GM10248 (cell line): ENCODE measurements around the gene C16orf95.

Experiments used
- CTCF ChIA-PET: fragments of 300-600 bp; sonication (Branson Sonifier 250); formaldehyde crosslinking; extraction: SDS; loops from one replicate; lab custom pipeline; 2021; ENCODE audit warnings: antibody characterized with exemption; lab: Yijun Ruan, JAX
- POLR2A ChIA-PET: fragments of 350-650 bp; sonication (Branson Sonifier 250); formaldehyde crosslinking; extraction: SDS; loops from one replicate; lab custom pipeline; 2020; ENCODE audit warnings: antibody characterized with exemption; lab: Yijun Ruan, JAX
- DNase-seq: peaks from one replicate; pipeline ENCODE4 v3.0.0; 2012; ENCODE audit errors: extremely low spot score
- CTCF ChIP-seq: IDR thresholded peaks from 2 replicates; pipeline ENCODE4 v1.5.1; 2012; ENCODE audit warnings: mild to moderate bottlenecking, low read depth; ENCODE audit errors: extremely low read depth, missing control alignments, control extremely low read depth

C16orf95 gene

GRCh38 chr16:87347932-87348615, 30.9 kb upstream of the C16orf95 start:
- TF ChIP-seq CTCF, result no peak
- DNase-seq, result no peak
- ChIA-PET POLR2A (no interaction called here), CTCF (interaction anchor here (1.2 to 2.8 kb wide), 2 partner anchors 11 to 15 kb away, joined by 3 to 7 read pairs; no protein-coding TSS in a partner anchor)

GRCh38 chr16:87346517-87347060, 29.4 kb upstream of the C16orf95 start:
- CTCF ChIA-PET, result no interaction called here
- POLR2A ChIA-PET, result no interaction called here
- no peak for DNase-seq
- TF ChIP-seq CTCF, result no peak

- CTCF ChIA-PET, result no interaction called here
- TF ChIP-seq CTCF, result no peak
- DNase-seq, result no peak
- POLR2A ChIA-PET, result no interaction called here
Observed at GRCh38 chr16:87345726-87346424, 28.7 kb upstream of the C16orf95 start.

GRCh38 chr16:87344931-87345631, 27.9 kb upstream of the C16orf95 start:
- DNase-seq, result no peak
- ChIA-PET CTCF (no interaction called here), POLR2A (no interaction called here)
- no peak for TF ChIP-seq CTCF

- no peak for DNase-seq
- TF ChIP-seq CTCF, result no peak
- POLR2A ChIA-PET, result no interaction called here
- CTCF ChIA-PET, result no interaction called here
Observed at GRCh38 chr16:87344165-87344930, 27.2 kb upstream of the C16orf95 start.

GRCh38 chr16:87343753-87344050, 26.5 kb upstream of the C16orf95 start:
- no peak for TF ChIP-seq CTCF
- CTCF ChIA-PET, result no interaction called here
- no peak for DNase-seq
- POLR2A ChIA-PET, result no interaction called here
